ENCODE results near the gene SAP30BP.

The SAP30BP gene

DNA sequence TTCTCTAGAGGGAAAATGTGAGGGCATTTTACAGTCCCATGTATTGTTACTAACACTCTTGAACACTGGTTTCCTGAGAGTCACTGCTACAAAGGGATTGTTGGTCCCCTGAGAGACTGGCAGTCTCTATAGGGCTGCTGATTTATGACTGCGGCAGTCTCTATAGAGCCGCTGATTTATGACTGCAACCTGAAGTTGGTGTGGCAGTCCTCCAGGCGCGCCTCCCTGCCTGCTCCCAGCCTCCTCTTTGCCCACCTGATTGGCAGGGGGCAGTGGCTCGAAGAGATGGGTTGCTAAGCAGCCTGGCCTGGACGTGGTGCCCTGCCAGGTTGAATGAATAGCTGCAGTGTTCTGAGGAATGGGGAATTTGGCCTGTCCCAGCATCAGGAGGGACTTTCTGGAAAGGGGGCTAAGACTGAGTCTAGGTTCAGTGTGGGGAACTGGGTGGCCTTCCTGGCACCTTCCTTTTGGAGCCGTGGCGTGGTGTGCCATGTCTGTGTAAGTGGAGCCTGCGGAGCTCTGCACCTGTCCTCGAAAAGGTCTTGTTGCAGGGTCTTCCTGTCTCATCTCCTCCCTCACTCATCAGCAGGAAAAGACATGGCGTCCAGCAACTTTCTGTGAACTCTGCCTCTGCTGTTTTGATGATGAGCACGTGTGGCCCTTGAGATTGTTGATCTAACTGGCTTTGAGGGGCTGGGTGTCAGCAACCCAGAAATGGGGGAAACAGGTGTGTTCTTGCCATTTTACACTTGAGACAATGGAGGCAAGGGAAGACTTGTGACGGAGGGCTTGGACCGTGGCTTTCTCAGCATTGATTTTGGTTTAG, 24.9 kb downstream of the SAP30BP start:
- Histone ChIP-seq H3K9me3 (ENCODE audit: low read depth, low read length) (no peaks in the 10 kb centered on the region), H3K9ac (ENCODE audit: insufficient read length) (no peak overlapping the region), H3K36me3 (ENCODE audit: insufficient read depth, low read length) (peaks cover 25% of the 10 kb centered on the region), H3K4me3 (no peak overlapping the region), H3K27ac (no peak overlapping the region)
- TF ChIP-seq POLR2AphosphoS5 (IDR thresholded peaks at IDR 0.05; ENCODE audit: borderline replicate concordance, low read depth, low read length) (no peak), FOXP2 (optimal IDR thresholded peaks at IDR 0.05; ENCODE audit: control extremely low read depth, extremely low read length, insufficient read depth) (no peak), EZH2 (IDR thresholded peaks at IDR 0.05) (no peak)
- DNase-seq (ENCODE audit: low read depth, low spot score) = no peak

- H3K36me3 ChIP-seq (ENCODE audit: insufficient read depth, low read length) = peaks cover 34% of the 10 kb centered on the region
- no peak overlapping the region for H3K9ac ChIP-seq (ENCODE audit: insufficient read length)
- no peaks in the 10 kb centered on the region for H3K9me3 ChIP-seq (ENCODE audit: low read depth, low read length)
- no peak for TF ChIP-seq FOXP2 (optimal IDR thresholded peaks at IDR 0.05; ENCODE audit: control extremely low read depth, extremely low read length, insufficient read depth)
- no peak for TF ChIP-seq EZH2 (IDR thresholded peaks at IDR 0.05)
- TF ChIP-seq POLR2AphosphoS5 (IDR thresholded peaks at IDR 0.05; ENCODE audit: borderline replicate concordance, low read depth, low read length) = no peak
- H3K4me3 ChIP-seq = no peak overlapping the region
- no peak for DNase-seq (ENCODE audit: low read depth, low spot score)
- H3K27ac ChIP-seq = 0 out of 2 replicates have a peak overlapping the region, but pooled peaks have one; percentile 10
Measured at GRCh38 chr17:75692976-75693375, 25.8 kb downstream of the SAP30BP start.

DNA sequence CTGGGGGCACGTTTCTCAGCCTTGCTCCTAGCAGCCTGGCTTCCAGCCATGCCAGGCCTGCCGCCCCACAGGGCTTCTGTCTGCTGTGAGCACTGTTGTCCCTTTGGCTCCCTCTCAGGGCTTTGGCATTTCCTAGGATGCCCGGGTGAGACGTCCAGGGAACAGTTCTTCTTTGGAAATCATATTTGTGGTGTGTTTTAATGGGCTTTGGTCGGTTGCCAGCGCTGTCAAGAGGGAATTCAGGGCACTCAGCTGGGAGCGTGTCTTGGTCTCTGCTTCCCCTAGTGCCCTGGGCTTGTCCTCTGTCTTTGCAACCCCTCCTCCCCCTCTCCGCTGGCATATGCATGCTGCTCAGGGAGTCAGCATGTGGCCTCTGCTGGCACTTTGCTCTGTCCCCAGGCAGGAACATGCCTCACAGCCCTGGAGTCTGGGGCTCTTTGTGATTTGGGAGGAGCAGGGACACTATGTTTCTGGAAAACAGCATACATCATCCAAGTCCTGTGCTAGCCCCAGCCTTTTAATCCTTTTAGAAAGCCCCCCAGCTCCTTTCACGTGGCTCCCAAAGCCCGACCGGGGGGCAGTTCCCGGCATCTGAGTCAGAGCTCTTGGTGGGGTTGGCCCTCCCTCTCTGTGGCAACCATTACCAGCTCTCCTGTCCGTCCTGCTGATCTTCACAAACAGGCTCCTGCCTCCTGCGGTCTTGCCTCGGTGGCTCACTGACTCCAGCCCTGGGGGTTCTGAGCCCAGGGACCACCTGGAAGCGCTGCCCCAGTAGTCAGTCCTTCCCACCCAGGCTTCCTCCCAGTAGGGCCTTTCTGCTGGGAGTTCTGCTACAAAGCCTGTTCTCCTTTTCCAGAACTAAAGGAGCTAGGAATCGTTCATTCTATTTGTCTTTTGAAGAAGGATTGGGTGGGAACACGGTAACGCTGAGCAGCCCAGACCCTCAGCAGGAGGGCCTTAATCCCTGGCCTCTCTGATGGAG, 26.7 kb downstream of the SAP30BP start:
- no peak overlapping the region; the same call in 1 of the 2 replicates for H3K4me3 ChIP-seq
- H3K9me3 ChIP-seq (ENCODE audit: low read depth, low read length) = no peaks in the 10 kb centered on the region
- no peak for DNase-seq (ENCODE audit: low read depth, low spot score)
- H3K36me3 ChIP-seq (ENCODE audit: insufficient read depth, low read length) = peaks cover 38% of the 10 kb centered on the region
- peak overlapping the region; percentile 49; the same call in 1 of the 2 replicates for H3K27ac ChIP-seq
- no peak overlapping the region for H3K9ac ChIP-seq (ENCODE audit: insufficient read length)
- TF ChIP-seq EZH2 (IDR thresholded peaks at IDR 0.05) (no peak), POLR2AphosphoS5 (IDR thresholded peaks at IDR 0.05; ENCODE audit: borderline replicate concordance, low read depth, low read length) (no peak), FOXP2 (optimal IDR thresholded peaks at IDR 0.05; ENCODE audit: control extremely low read depth, extremely low read length, insufficient read depth) (no peak)

DNA sequence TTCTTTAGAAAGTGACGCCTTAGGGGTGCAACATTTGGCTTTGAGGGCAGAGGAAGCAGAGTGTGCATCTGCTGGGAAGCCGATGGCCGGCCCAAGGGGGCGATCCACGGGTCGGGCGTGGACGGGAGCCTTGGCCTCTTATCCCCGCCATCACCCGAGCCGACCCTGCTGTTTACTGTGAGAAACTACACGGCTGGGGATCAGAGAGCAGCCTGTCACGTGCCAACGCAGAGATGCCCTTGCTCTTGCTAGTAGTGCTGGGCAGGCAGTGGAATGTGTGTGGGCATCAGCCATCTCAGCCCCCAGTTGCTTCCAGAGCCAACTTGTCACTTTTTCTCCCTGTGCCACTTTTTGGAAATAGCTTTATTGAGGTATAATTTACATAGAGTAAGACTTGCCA, 27.4 kb downstream of the SAP30BP start:
- Histone ChIP-seq H3K36me3 (ENCODE audit: insufficient read depth, low read length) (peaks cover 41% of the 10 kb centered on the region), H3K4me3 (no peak overlapping the region), H3K9ac (ENCODE audit: insufficient read length) (no peak overlapping the region), H3K9me3 (ENCODE audit: low read depth, low read length) (no peaks in the 10 kb centered on the region), H3K27ac (no peak overlapping the region)
- no peak for DNase-seq (ENCODE audit: low read depth, low spot score)
- TF ChIP-seq POLR2AphosphoS5 (IDR thresholded peaks at IDR 0.05; ENCODE audit: borderline replicate concordance, low read depth, low read length) = no peak
- no peak for TF ChIP-seq EZH2 (IDR thresholded peaks at IDR 0.05)
- no peak for TF ChIP-seq FOXP2 (optimal IDR thresholded peaks at IDR 0.05; ENCODE audit: control extremely low read depth, extremely low read length, insufficient read depth)

- H3K4me3 ChIP-seq = no peak overlapping the region
Measured at GRCh38 chr17:75695141-75695829, 28.1 kb downstream of the SAP30BP start.

GRCh38 chr17:75695830-75696271, 28.7 kb downstream of the SAP30BP start:
- Histone ChIP-seq H3K4me3 (no peak overlapping the region), H3K27ac (no peak overlapping the region), H3K36me3 (ENCODE audit: insufficient read depth, low read length) (peaks cover 55% of the 10 kb centered on the region), H3K9me3 (ENCODE audit: low read depth, low read length) (no peaks in the 10 kb centered on the region), H3K9ac (ENCODE audit: insufficient read length) (no peak overlapping the region)
- TF ChIP-seq FOXP2 (optimal IDR thresholded peaks at IDR 0.05; ENCODE audit: control extremely low read depth, extremely low read length, insufficient read depth) = no peak
- no peak for DNase-seq (ENCODE audit: low read depth, low spot score)

More at GRCh38 chr17:75695141-75695829, 28.1 kb downstream of the SAP30BP start:
- peaks cover 49% of the 10 kb centered on the region for H3K36me3 ChIP-seq (ENCODE audit: insufficient read depth, low read length)
- no peak overlapping the region for H3K9ac ChIP-seq (ENCODE audit: insufficient read length)
- H3K9me3 ChIP-seq (ENCODE audit: low read depth, low read length) = no peaks in the 10 kb centered on the region
- TF ChIP-seq EZH2 (IDR thresholded peaks at IDR 0.05) (no peak), FOXP2 (optimal IDR thresholded peaks at IDR 0.05; ENCODE audit: control extremely low read depth, extremely low read length, insufficient read depth) (no peak), POLR2AphosphoS5 (IDR thresholded peaks at IDR 0.05; ENCODE audit: borderline replicate concordance, low read depth, low read length) (no peak)
- no peak for DNase-seq (ENCODE audit: low read depth, low spot score)
- H3K27ac ChIP-seq = no peak overlapping the region

DNA sequence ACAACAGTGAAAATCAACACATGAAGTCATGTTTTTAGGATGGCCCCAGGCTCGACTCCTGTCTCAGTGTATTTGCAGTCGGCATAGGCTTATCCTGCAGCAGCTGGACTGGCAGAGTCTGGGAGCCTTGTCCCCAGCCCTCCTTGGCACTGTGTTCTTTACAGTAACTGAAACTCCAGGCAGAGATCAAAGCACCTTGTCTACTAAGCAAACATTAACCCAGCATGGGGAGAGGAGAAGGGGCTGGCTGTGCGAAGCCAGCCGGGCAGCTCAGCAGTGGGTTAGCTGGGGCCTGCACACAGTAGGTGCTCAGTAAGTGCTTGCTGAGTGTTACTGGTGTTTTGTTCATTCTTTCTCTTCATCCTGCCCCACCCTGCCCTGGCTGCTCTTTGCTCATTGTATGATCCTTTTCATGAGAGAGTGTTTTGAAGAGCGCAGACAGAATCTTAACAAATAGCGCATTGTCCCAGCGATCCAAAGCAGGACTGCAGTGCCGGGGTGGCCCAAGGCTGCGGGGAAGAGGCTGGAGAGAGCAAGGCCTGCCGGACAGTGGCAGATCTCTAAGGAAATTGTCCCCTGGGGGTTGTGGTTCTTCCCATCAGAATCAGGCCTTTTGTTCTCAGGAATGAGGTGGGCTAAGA, 30.6 kb downstream of the SAP30BP start:
- Histone ChIP-seq H3K9ac (ENCODE audit: insufficient read length) (no peak overlapping the region), H3K9me3 (ENCODE audit: low read depth, low read length) (no peaks in the 10 kb centered on the region), H3K27ac (no peak overlapping the region), H3K4me3 (no peak overlapping the region), H3K36me3 (ENCODE audit: insufficient read depth, low read length) (peaks cover 69% of the 10 kb centered on the region)
- TF ChIP-seq POLR2AphosphoS5 (IDR thresholded peaks at IDR 0.05; ENCODE audit: borderline replicate concordance, low read depth, low read length) (no peak), EZH2 (IDR thresholded peaks at IDR 0.05) (no peak), FOXP2 (optimal IDR thresholded peaks at IDR 0.05; ENCODE audit: control extremely low read depth, extremely low read length, insufficient read depth) (no peak)
- no peak for DNase-seq (ENCODE audit: low read depth, low spot score)

Data from SK-N-MC (cell line).